Measurements from ENCODE around the gene ZNF554. TPM values are rescaled to one million over a fixed set of nuclear protein-coding genes. Genes with fewer than 3 reads are reported as not detected.

Gene ZNF554
- total RNA-seq, 1 donor from 2014 or later = 11.0 TPM

GRCh38 chr19:2806736-2807378 lies 12.8 kb upstream of the ZNF554 start:
- TF ChIP-seq EZH2phosphoT487 (IDR thresholded peaks at IDR 0.05) (no peak), CTCF (IDR thresholded peaks at IDR 0.05) (no peak), EZH2 (IDR thresholded peaks at IDR 0.05) (no peak)
- Mint-ChIP-seq H3K27me3 (ENCODE audit: insufficient read depth, low read depth) (peaks cover 4% of the 10 kb centered on the region), H3K4me3 (no peak overlapping the region), H3K36me3 (peaks cover 16% of the 10 kb centered on the region), H3K27ac (no peak overlapping the region), H3K9me3 (no peaks in the 10 kb centered on the region), H3K4me1 (no peaks in the 10 kb centered on the region)
- no peak for DNase-seq (ENCODE audit: low spot score)
- Histone ChIP-seq H3K4me3 (no peak overlapping the region), H3K9ac (no peak overlapping the region), H3F3A (ENCODE audit: low read depth) (no peaks in the 10 kb centered on the region), H4K20me1 (ENCODE audit: low read depth) (peaks cover 12% of the 10 kb centered on the region), H3K4me2 (no peak overlapping the region), H3K4me1 (no peaks in the 10 kb centered on the region), H3K36me3 (no peaks in the 10 kb centered on the region), H3K9me3 (ENCODE audit: low read depth) (no peaks in the 10 kb centered on the region), H3K79me2 (ENCODE audit: low read depth) (no peaks in the 10 kb centered on the region), H3K27ac (no peak overlapping the region), H3K27me3 (no peaks in the 10 kb centered on the region), H2AFZ (replicated peaks) (no peak overlapping the region)

- Mint-ChIP-seq H3K27ac (no peak overlapping the region), H3K9me3 (no peaks in the 10 kb centered on the region), H3K4me3 (no peak overlapping the region), H3K4me1 (no peaks in the 10 kb centered on the region), H3K27me3 (ENCODE audit: insufficient read depth, low read depth) (peaks cover 4% of the 10 kb centered on the region), H3K36me3 (peaks cover 14% of the 10 kb centered on the region)
- Histone ChIP-seq H3K4me3 (no peak overlapping the region), H3F3A (ENCODE audit: low read depth) (no peaks in the 10 kb centered on the region), H4K20me1 (ENCODE audit: low read depth) (peaks cover 10% of the 10 kb centered on the region), H3K4me1 (no peaks in the 10 kb centered on the region), H3K27ac (no peak overlapping the region), H3K9ac (no peak overlapping the region), H3K9me3 (ENCODE audit: low read depth) (no peaks in the 10 kb centered on the region), H3K79me2 (ENCODE audit: low read depth) (no peaks in the 10 kb centered on the region), H3K27me3 (no peaks in the 10 kb centered on the region), H3K36me3 (no peaks in the 10 kb centered on the region), H3K4me2 (no peak overlapping the region), H2AFZ (replicated peaks) (no peak overlapping the region)
- no peak for DNase-seq (ENCODE audit: low spot score)
- TF ChIP-seq EZH2phosphoT487 (IDR thresholded peaks at IDR 0.05) (no peak), CTCF (IDR thresholded peaks at IDR 0.05) (no peak), EZH2 (IDR thresholded peaks at IDR 0.05) (no peak)
Measured at GRCh38 chr19:2807379-2808128, 12.1 kb upstream of the ZNF554 start.

- Mint-ChIP-seq H3K9me3 (no peaks in the 10 kb centered on the region), H3K4me3 (no peak overlapping the region), H3K36me3 (peaks cover 11% of the 10 kb centered on the region), H3K27ac (no peak overlapping the region), H3K4me1 (no peaks in the 10 kb centered on the region), H3K27me3 (ENCODE audit: insufficient read depth, low read depth) (peaks cover 4% of the 10 kb centered on the region)
- H3K4me2 ChIP-seq = no peak overlapping the region
- H3K27ac ChIP-seq = no peak overlapping the region
- H3K9me3 ChIP-seq (ENCODE audit: low read depth) = no peaks in the 10 kb centered on the region
- no peaks in the 10 kb centered on the region for H3F3A ChIP-seq (ENCODE audit: low read depth)
- H4K20me1 ChIP-seq (ENCODE audit: low read depth) = peaks cover 5% of the 10 kb centered on the region
- H3K27me3 ChIP-seq = no peaks in the 10 kb centered on the region
- no peak overlapping the region for H2AFZ ChIP-seq (replicated peaks)
- H3K4me1 ChIP-seq = no peaks in the 10 kb centered on the region
- H3K36me3 ChIP-seq = no peaks in the 10 kb centered on the region
- H3K9ac ChIP-seq = no peak overlapping the region
- no peak for TF ChIP-seq EZH2 (IDR thresholded peaks at IDR 0.05)
- no peaks in the 10 kb centered on the region for H3K79me2 ChIP-seq (ENCODE audit: low read depth)
- no peak overlapping the region for H3K4me3 ChIP-seq
- DNase-seq (ENCODE audit: low spot score) = no peak
Measured at GRCh38 chr19:2808129-2808941, 11.3 kb upstream of the ZNF554 start.

All from neural progenitor cell (in vitro differentiated cells).